Lower leg skin (tissue), 3 donors: Measurements from ENCODE around the gene CD52.

Experiments
- CTCF ChIP-seq, 3 donors: fragments of 450-650 bp; IDR thresholded peaks; one replicate each; pipeline ENCODE4 v1.5.1; 2016; ENCODE audit warnings: antibody characterized with exemption in 3 of 3, mild to moderate bottlenecking in 3 of 3, moderate library complexity in 2 of 3
- POLR2A ChIP-seq, 2 donors: fragments of 450-650 bp; IDR thresholded peaks; one replicate each; pipeline ENCODE4 v1.6.1; 2016 to 2017; ENCODE audit warnings: antibody characterized with exemption in 2 of 2, mild to moderate bottlenecking in 1 of 2, moderate library complexity in 1 of 2

- TF ChIP-seq POLR2A (IDR thresholded peaks at IDR 0.05): no peak
- no peak for TF ChIP-seq CTCF (IDR thresholded peaks at IDR 0.05)
These were observed 39.5 kb upstream of the CD52 start for GRCh38 chr1:26278303-26278702.
